ENCODE results near the gene DAGLA. TPM values are rescaled to one million over a fixed set of nuclear protein-coding genes. Genes with fewer than 3 reads are reported as not detected.

Gene DAGLA
- total RNA-seq, 2 experiments from 2014 or later = 0.52 to 0.73 TPM

- H3K9me3 ChIP-seq (ENCODE audit: control insufficient read depth in 1 of 2, insufficient read depth in 1 of 2, low read length in 2 of 2) = no peaks in the 10 kb centered on the region
- CTCF ChIA-PET = interaction anchor here (1.8 kb wide), 1 partner anchor 20 kb away, joined by 3 read pairs; no protein-coding TSS in a partner anchor
- POLR2A ChIA-PET = no interaction called here
- no peak for TF ChIP-seq CTCF (IDR thresholded peaks at IDR 0.05)
- no peak overlapping the region for H3K4me3 ChIP-seq (ENCODE audit: low read length)
- no peaks in the 10 kb centered on the region for H3K9me3 Mint-ChIP-seq
- DNase-seq (no peak), ATAC-seq (ENCODE audit: poor library complexity) (no peak)
- H3K4me1 ChIP-seq (ENCODE audit: insufficient read depth, low read length) = no peaks in the 10 kb centered on the region
- H3K27me3 Mint-ChIP-seq = no peaks in the 10 kb centered on the region
- no peaks in the 10 kb centered on the region for H3K36me3 ChIP-seq (ENCODE audit: insufficient read depth, low read length)
- no peak overlapping the region for H3K4me3 Mint-ChIP-seq
- intact Hi-C loops (cut with DNase I, micrococcal nuclease) = no loop called here
- peaks cover 0 to 2% of the 10 kb centered on the region in 2 experiments for H3K27me3 ChIP-seq (ENCODE audit: control insufficient read depth in 1 of 2, insufficient read depth in 2 of 2, low read length in 2 of 2)
- H3K4me1 Mint-ChIP-seq (ENCODE audit: low read depth) = no peaks in the 10 kb centered on the region
- H3K27ac Mint-ChIP-seq = no peak overlapping the region
- no peaks in the 10 kb centered on the region for H3K36me3 Mint-ChIP-seq (ENCODE audit: low read depth)
- no peak overlapping the region for H3K27ac ChIP-seq (ENCODE audit: low read depth in 1 of 2, low read length in 2 of 2)
These were observed 33.7 kb downstream of the DAGLA start for GRCh38 chr11:61713906-61714305.

GRCh38 chr11:61714316-61714715, 34.1 kb downstream of the DAGLA start:
- intact Hi-C loops (cut with DNase I, micrococcal nuclease) = no loop called here
- TF ChIP-seq CTCF (IDR thresholded peaks at IDR 0.05) = no peak
- no peaks in the 10 kb centered on the region for H3K27me3 Mint-ChIP-seq
- ChIA-PET CTCF (interaction anchor here (1.8 kb wide), 1 partner anchor 19 kb away, joined by 3 read pairs; no protein-coding TSS in a partner anchor), POLR2A (no interaction called here)
- Histone ChIP-seq H3K36me3 (ENCODE audit: insufficient read depth, low read length) (no peaks in the 10 kb centered on the region), H3K9me3 (ENCODE audit: control insufficient read depth in 1 of 2, insufficient read depth in 1 of 2, low read length in 2 of 2) (no peaks in the 10 kb centered on the region), H3K27me3 (ENCODE audit: control insufficient read depth in 1 of 2, insufficient read depth in 2 of 2, low read length in 2 of 2) (peaks cover 0 to 2% of the 10 kb centered on the region in 2 experiments), H3K27ac (ENCODE audit: low read depth in 1 of 2, low read length in 2 of 2) (no peak overlapping the region), H3K4me1 (ENCODE audit: insufficient read depth, low read length) (no peaks in the 10 kb centered on the region), H3K4me3 (ENCODE audit: low read length) (no peak overlapping the region)
- ATAC-seq (ENCODE audit: poor library complexity) (no peak), DNase-seq (no peak)
- H3K36me3 Mint-ChIP-seq (ENCODE audit: low read depth) = no peaks in the 10 kb centered on the region
- H3K9me3 Mint-ChIP-seq = no peaks in the 10 kb centered on the region
- H3K4me3 Mint-ChIP-seq = no peak overlapping the region
- H3K4me1 Mint-ChIP-seq (ENCODE audit: low read depth) = no peaks in the 10 kb centered on the region
- no peak overlapping the region for H3K27ac Mint-ChIP-seq

GRCh38 chr11:61714916-61715315, 34.7 kb downstream of the DAGLA start:
- ChIA-PET CTCF (interaction anchor here (1.8 kb wide), 1 partner anchor 19 kb away, joined by 3 read pairs; no protein-coding TSS in a partner anchor), POLR2A (no interaction called here)
- Histone ChIP-seq H3K9me3 (ENCODE audit: control insufficient read depth in 1 of 2, insufficient read depth in 1 of 2, low read length in 2 of 2) (no peaks in the 10 kb centered on the region), H3K27me3 (ENCODE audit: control insufficient read depth in 1 of 2, insufficient read depth in 2 of 2, low read length in 2 of 2) (peaks cover 0 to 2% of the 10 kb centered on the region in 2 experiments), H3K4me3 (ENCODE audit: low read length) (no peak overlapping the region), H3K4me1 (ENCODE audit: insufficient read depth, low read length) (no peaks in the 10 kb centered on the region), H3K36me3 (ENCODE audit: insufficient read depth, low read length) (no peaks in the 10 kb centered on the region), H3K27ac (ENCODE audit: low read depth in 1 of 2, low read length in 2 of 2) (no peak overlapping the region)
- no peak for DNase-seq
- H3K27me3 Mint-ChIP-seq = no peaks in the 10 kb centered on the region
- H3K4me1 Mint-ChIP-seq (ENCODE audit: low read depth) = no peaks in the 10 kb centered on the region
- H3K36me3 Mint-ChIP-seq (ENCODE audit: low read depth) = no peaks in the 10 kb centered on the region
- no peak for ATAC-seq (ENCODE audit: poor library complexity)
- H3K9me3 Mint-ChIP-seq = no peaks in the 10 kb centered on the region
- intact Hi-C loops (cut with DNase I, micrococcal nuclease) = no loop called here
- H3K4me3 Mint-ChIP-seq = no peak overlapping the region
- no peak overlapping the region for H3K27ac Mint-ChIP-seq
- TF ChIP-seq CTCF (IDR thresholded peaks at IDR 0.05) = no peak

Measured in CD4-positive, alpha-beta T cell (primary cell).